Measurements from ENCODE around the gene LCTL.
"Not testable (repeated sequence)": the region's sequence is repeated elsewhere in the genome, so short reads cannot be mapped to it uniquely, and the experiment has no call there.

LCTL gene

DNA sequence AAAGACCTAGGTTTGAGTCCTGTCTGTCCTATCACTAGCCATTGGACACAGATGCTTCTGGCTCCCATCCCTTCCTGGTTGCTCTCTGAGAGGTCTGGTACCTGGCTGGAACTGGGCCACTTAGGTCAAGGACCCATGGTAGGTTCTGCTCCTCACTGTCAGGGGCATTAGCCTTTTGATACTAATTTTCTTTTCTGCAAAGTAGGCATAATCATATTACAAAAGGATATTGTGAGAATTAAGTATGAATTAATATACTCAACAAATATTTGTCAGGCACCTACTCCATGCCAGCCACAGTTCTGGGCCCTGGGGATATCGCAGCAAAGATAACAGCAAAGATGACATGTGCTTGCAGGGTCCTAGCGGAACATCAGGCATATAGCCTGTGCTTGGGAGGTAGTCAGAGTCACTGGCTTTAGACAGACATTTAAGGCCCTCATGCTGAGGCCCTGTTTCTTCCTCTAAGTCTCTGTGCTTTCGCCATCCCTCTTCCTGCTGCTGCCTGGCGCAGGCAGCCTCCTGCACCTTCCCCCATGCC is 25.6 kb upstream of the LCTL start:
- DNase-seq (ENCODE audit: low read depth), result no peak

DNA sequence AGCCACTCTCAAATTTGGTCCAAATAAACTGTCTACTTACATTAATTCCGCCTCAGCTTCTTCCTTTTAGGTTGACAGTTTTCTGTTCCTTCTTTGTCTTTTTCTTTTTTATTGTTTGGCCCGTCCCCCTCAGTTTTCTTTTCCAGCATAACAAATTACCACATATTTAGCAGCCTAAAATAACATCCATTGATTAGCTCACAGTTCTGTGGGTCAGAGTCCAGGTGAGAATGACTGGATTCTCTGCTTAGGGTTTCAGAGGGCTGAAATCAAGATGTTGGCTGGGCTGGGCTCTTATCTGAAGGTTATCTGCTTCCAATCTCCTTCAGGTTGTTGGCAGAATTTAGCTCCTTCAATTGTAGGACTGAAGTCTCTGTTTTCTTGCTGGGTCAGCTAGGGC is 24.6 kb upstream of the LCTL start:
- DNase-seq (ENCODE audit: low read depth), result no peak

- DNase-seq (ENCODE audit: low read depth), result not testable (repeated sequence)
These were observed 23.6 kb upstream of the LCTL start for GRCh38 chr15:66589429-66589828.

GRCh38 chr15:66588971-66589370 is 23.2 kb upstream of the LCTL start:
- DNase-seq (ENCODE audit: low read depth), result no peak

- no peak for DNase-seq (ENCODE audit: low read depth)
These were observed 22.7 kb upstream of the LCTL start for GRCh38 chr15:66588537-66588936.

DNA sequence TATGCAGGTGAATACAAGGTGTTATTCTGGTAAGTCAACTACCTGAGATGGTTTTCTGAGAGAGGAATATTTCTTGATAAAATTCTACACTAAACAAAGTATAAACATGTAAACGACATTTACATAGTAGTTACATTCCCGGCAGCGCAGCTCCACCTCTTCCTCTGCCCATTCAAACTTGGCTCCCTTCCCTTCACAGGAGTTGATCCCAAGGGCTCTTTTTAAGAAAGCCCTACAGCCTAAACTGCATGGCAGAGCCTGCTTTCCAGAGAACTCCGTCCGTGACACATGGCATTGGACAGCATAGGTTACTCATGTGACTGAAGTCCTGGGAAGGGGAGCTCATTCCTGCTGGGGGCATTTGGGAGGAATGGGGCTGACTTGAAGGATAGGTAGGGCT is 22.0 kb upstream of the LCTL start:
- no peak for DNase-seq (ENCODE audit: low read depth)

DNA sequence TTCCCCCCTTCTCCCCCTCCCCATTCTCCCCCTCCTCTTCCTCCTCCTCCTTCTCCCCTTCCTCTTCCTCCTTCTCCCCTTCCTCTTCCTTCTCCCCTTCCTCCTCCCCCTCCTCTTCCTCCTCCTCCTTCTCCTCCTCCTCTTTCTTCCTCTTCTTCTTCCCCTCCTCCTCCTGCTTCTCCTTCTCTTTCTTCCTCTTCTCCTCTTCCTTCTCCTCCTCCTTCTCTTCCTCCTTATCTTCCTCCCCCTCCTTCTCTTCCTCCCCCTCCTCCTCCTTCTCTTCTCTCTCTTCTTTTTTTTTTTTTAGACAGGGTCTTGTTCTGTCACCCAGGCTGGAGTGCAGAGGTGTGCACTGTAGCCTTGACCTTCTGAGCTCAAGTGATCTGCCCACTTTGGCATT is 21.2 kb upstream of the LCTL start:
- no peak for DNase-seq (ENCODE audit: low read depth)

DNA sequence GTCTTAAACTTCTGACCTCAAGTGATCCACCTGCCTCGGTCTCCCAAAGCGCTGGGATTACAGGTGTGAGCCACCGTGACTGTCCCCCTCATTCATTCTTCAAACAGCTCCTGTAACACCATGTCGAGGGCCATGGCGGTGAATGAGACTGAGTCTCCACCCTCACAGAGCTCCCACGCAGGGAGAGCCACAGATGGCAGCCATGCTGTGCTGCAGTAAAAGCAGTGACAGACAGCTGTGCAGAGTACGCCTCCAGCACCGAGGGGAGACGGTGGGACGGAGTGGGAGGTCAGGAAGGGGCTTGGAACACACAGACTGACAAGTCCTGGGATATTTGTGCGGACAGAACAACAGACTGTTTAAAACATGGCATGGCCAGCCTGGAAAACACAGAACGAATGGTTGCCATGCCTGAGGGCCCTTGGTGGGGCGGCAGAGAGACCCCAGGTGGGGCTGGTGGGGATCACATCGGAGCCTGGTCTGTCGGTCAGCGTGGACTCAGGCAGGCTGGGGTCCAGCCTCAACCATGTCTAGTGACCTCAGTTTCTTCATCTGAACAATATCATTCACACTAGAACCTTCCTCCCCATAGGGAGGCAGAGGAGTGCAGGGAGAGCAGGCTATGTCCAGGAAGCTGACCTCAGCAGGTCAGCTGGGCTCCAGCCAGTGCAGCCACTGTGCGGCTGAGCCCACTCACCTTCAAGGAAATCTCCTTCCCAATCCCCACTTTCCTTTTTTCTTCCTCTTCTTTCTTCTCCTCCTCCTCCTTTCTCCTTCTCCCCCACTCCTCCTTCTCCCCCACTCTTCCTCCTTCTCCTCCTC is 20.6 kb upstream of the LCTL start:
- no peak for DNase-seq (ENCODE audit: low read depth)

GRCh38 chr15:66581972-66582537 is 16.3 kb upstream of the LCTL start:
- no peak for DNase-seq (ENCODE audit: low read depth)

DNA sequence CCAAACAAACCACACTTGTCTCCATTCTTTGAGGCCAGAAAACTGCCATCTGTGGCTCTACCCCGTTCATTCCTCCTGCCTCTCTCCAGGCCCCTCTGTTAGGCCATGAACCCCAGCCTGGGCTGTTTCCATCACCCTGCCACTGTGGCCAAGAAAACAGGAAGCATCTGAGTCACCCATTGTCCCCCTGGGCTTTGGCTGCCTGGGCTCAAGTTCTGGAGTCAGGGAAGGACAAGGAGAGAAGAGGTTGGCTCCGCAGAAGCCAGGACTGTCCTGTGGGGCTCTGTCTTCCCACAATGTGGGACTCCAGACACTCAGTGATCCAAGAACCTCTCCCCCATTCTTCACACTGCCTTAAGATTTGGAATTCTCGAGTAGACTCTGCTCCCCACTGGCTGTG is 14.8 kb upstream of the LCTL start:
- no peak for DNase-seq (ENCODE audit: low read depth)

DNA sequence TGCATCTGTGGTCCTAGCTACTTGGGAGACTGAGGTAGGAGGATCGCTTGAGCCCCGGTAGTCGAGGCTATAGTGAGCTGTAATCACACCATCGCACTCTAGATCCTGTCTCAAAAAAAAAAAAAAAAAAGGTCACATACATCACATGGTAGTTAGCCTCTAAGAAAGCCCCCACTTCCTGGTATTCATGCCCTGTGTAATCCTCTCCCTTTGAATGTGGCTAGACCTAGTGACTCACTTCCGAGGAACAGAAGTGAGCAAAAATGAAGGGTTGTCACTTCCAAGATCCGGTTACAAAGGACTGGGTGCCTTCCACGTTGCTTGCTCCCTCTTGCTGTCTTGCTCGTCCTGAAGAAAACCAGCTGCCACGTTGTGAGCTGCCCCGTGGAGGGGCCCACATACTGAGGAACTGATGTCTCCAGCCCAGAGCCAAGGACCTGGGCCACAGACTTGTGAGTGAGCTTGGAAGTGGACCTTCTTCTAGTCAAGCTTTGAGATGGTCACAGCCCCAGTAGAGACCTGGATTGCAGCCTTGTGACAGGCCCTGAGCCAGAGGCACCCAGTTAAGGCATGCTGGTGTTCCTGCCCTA is 12.6 kb upstream of the LCTL start:
- DNase-seq (ENCODE audit: low read depth), result no peak

- DNase-seq (ENCODE audit: low read depth), result no peak
These were observed 8.8 kb upstream of the LCTL start for GRCh38 chr15:66574596-66574950.

GRCh38 chr15:66573719-66574595 is 8.2 kb upstream of the LCTL start:
- no peak for DNase-seq (ENCODE audit: low read depth)

GRCh38 chr15:66573348-66573718 is 7.5 kb upstream of the LCTL start:
- DNase-seq (ENCODE audit: low read depth), result no peak

DNA sequence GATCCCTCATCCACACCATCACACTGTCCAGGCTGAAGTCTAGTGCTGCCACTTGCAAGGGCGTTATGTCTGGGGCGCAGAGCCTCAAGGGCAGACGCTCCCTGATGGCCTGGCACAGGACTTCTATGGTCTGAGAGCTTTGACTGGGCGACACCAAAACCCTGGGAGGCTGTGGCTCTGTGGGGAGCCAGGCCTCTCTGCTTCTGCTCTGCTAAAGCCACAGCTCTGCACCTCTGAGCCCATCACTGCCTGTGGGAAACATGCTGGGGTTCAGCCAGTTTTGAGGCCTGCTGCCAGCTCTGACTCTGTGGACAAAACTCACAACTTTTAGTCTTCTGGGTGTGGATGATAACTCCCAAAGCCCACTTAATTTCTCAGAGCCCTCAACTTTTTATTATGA is 6.3 kb upstream of the LCTL start:
- no peak for DNase-seq (ENCODE audit: low read depth)

DNA sequence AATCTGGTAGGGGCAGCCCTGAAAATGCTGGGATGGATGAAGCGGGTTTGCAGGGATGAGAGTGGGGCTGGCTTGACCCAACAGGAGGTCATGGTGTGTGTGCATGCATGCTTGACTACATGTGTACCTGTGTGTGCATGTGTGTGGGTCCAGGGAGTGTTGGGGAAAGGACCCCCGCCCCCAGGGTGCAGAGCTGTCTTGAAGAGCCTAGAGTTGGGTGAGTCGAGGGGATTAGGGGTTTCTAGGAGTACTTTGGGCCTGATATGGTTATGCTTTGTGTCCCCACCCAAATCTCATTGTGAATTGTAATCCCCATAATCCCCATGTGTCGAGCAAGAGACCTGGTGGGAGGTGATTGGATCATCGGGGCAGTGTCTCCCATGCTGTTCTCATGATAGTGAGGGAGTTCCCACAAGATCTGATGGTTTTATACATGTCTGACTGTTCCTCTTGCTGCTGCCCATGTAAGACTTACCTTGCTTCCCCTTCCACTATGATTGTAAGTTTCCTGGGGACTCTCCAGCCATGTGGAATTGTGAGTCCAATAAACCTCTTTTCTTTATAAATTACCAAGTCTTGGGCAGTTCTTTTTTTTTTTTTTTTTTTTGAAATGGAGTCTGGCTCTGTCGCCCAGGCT is 5.2 kb upstream of the LCTL start:
- no peak for DNase-seq (ENCODE audit: low read depth)

GRCh38 chr15:66570327-66570726 is 4.5 kb upstream of the LCTL start:
- DNase-seq (ENCODE audit: low read depth), result no peak

- DNase-seq (ENCODE audit: low read depth), result no peak
These were observed 3.8 kb upstream of the LCTL start for GRCh38 chr15:66569461-66570137.

DNA sequence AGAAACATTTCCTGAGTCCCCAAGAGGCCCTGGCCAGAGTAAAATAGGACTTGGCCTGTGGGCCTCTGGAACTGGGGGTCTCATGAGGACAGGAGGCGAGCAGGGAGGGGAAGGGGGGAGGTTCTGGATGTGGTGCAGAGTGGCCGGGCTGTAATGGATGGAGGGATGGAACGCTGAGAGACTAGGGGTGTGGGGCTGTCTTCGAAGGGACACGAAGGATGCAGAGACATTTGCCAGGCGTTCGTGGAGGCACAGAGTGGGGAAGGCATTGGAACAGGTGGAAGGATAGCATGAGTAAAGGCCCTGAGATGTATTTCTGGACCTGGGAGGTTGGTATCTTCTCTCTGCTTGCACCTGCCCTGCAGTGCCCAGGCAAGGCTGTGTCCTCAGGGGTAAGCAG is 2.1 kb upstream of the LCTL start:
- no peak for DNase-seq (ENCODE audit: low read depth)

- DNase-seq (ENCODE audit: low read depth), result peak; percentile 30
These were observed 1.2 kb upstream of the LCTL start for GRCh38 chr15:66566963-66567531.

DNA sequence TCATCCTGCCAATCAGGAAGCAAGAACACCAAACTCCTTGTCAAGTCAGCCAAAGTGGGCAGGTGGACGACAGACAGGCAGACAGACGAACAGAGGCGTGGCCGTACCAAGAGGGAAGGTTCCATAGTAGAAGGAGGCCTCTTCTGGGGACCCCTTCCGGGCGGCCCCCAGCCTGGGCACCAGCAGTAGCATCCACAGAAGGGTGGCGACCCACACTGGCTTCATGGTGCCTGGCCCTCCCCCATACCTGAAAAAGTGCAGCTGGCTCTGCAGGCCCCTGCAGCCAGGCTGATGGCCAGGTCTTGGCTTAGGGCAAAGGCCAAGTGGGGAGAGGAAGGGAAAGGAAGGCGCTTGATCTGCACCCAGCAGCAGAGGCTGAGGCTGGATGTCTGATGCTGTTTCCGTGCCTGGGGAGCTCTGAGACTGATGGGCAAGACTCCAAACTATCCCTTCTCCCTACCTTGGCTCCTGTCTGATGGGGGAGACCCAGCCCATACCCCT is 607 bp downstream of the LCTL start:
- DNase-seq (ENCODE audit: low read depth), result no peak
